Chondrocyte (in vitro differentiated cells): Measurements from ENCODE around the gene CAPN10. TPM values are rescaled to one million over a fixed set of nuclear protein-coding genes. Genes with fewer than 3 reads are reported as not detected.
A peak's percentile ranks its signal among the peaks of the same experiment; 100 is the strongest.

Experiments used
- DNase-seq: peaks from one replicate; pipeline ENCODE4 v3.0.0; 2021; ENCODE audit warnings: mixed read lengths, low spot score
- H3K27ac Mint-ChIP-seq: one replicate; pipeline ENCODE4 v1.8.0; 2021; ENCODE audit warnings: mild to moderate bottlenecking, moderate library complexity, mixed read lengths; ENCODE audit not compliant: unreplicated experiment
- H3K27me3 Mint-ChIP-seq: 2 replicates; pipeline ENCODE4 v1.8.0; 2021; ENCODE audit warnings: low read depth, mixed read lengths
- H3K36me3 Mint-ChIP-seq: 2 replicates; pipeline ENCODE4 v1.8.0; 2021; ENCODE audit warnings: low read depth, mixed read lengths
- H3K4me1 Mint-ChIP-seq: 2 replicates; pipeline ENCODE4 v1.8.0; 2021; ENCODE audit warnings: low read depth, mild to moderate bottlenecking, mixed read lengths
- H3K4me3 Mint-ChIP-seq: one replicate; pipeline ENCODE4 v1.8.0; 2021; ENCODE audit warnings: mild to moderate bottlenecking, moderate library complexity, mixed read lengths; ENCODE audit not compliant: unreplicated experiment
- H3K9me3 Mint-ChIP-seq: 2 replicates; pipeline ENCODE4 v1.8.0; 2021; ENCODE audit warnings: low read depth, mixed read lengths
- CTCF ChIP-seq: fragments of 200-600 bp; sonication (generic); IDR thresholded peaks from 2 replicates; pipeline ENCODE4 v1.5.0; 2021; ENCODE audit warnings: antibody characterized with exemption, mild to moderate bottlenecking, moderate library complexity
- total RNA-seq: library from RNA; stranded (reverse); gene quantifications from 3 replicates; pipeline ENCODE4 v1.2.1, GENCODE V29; 2021

Gene CAPN10
- total RNA-seq, 1 donor from 2014 or later = 22.7 TPM

DNA sequence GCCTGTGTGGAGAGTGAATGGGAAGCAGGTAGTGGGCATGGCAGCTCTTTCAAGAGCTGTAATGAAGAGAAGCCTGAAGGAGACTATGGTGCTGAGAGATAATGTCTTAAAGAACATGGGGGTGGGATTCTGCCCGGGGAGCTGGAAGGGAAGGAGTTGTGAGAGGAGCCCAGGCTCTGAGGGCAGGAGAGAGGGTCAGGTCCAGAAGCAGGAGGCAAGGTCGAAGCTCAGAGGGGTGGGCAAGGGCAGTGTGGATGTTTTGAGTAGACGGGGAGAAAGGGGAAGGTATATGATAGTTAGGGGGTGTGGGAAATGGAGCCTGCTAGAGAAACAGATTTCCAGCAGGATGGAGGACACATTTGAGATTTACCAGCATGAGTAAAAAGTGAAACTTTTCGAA, 2.1 kb downstream of the CAPN10 start:
- peaks cover 2% of the 10 kb centered on the region for H3K36me3 Mint-ChIP-seq
- peak overlapping the region; percentile 29 for H3K4me3 Mint-ChIP-seq
- DNase-seq = peak; percentile 64
- H3K4me1 Mint-ChIP-seq = peaks cover 41% of the 10 kb centered on the region
- no peaks in the 10 kb centered on the region for H3K27me3 Mint-ChIP-seq
- H3K9me3 Mint-ChIP-seq = no peaks in the 10 kb centered on the region
- no peak overlapping the region for H3K27ac Mint-ChIP-seq
- TF ChIP-seq CTCF = no peak

GRCh38 chr2:240589375-240589774, 2.8 kb downstream of the CAPN10 start:
- Mint-ChIP-seq H3K36me3 (peaks cover 2% of the 10 kb centered on the region), H3K9me3 (no peaks in the 10 kb centered on the region), H3K27ac (no peak overlapping the region), H3K4me1 (peaks cover 37% of the 10 kb centered on the region), H3K4me3 (no peak overlapping the region), H3K27me3 (no peaks in the 10 kb centered on the region)
- no peak for TF ChIP-seq CTCF
- peak; percentile 63 for DNase-seq

DNA sequence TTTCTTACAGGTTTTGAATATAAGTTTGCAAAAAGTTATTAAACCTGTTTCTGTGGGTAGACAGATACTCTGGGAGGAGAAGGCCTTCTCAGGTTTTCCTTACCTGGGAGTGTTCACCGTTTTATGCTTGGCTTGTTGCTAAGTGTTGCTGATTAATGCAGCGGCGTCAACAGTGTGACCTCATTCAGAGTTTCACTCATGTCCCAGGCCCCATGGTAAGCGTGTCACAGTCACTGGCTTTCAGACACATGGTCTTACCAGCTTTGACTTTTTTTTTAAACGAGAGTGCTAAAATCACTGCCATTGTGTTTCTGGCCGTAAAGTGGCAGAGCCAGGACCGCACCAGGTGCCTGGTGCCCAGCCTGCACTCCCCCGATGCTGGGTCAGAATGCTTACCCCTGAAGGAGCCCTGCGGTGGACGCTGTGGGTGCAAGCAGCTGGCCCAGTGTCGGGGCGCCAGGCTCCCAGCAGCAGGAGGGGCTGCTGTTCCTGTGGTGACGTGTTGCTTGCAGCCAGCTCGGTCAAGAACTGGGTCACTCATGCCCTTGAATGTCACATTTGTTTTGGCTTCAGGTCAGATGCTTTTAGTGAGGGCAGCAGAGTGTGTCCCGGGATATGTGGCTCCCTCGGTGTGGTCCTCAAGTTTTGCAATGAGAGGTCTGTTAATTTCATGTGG, 3.5 kb downstream of the CAPN10 start:
- Mint-ChIP-seq H3K27me3 (no peaks in the 10 kb centered on the region), H3K9me3 (no peaks in the 10 kb centered on the region), H3K4me3 (no peak overlapping the region), H3K36me3 (peaks cover 2% of the 10 kb centered on the region), H3K4me1 (peaks cover 31% of the 10 kb centered on the region), H3K27ac (no peak overlapping the region)
- peak; percentile 43 for DNase-seq
- no peak for TF ChIP-seq CTCF

- no peak for TF ChIP-seq CTCF
- peak; percentile 83 for DNase-seq
- Mint-ChIP-seq H3K27me3 (no peaks in the 10 kb centered on the region), H3K9me3 (no peaks in the 10 kb centered on the region), H3K27ac (no peak overlapping the region), H3K36me3 (peaks cover 2% of the 10 kb centered on the region), H3K4me3 (no peak overlapping the region), H3K4me1 (peaks cover 26% of the 10 kb centered on the region)
Measured at GRCh38 chr2:240590681-240591111, 4.2 kb downstream of the CAPN10 start.

- H3K36me3 Mint-ChIP-seq = peaks cover 2% of the 10 kb centered on the region
- peaks cover 21% of the 10 kb centered on the region for H3K4me1 Mint-ChIP-seq
- H3K27ac Mint-ChIP-seq = no peak overlapping the region
- TF ChIP-seq CTCF = no peak
- H3K27me3 Mint-ChIP-seq = no peaks in the 10 kb centered on the region
- no peaks in the 10 kb centered on the region for H3K9me3 Mint-ChIP-seq
- no peak overlapping the region for H3K4me3 Mint-ChIP-seq
- DNase-seq = peak; percentile 44
Measured at GRCh38 chr2:240591226-240591625, 4.7 kb downstream of the CAPN10 start.
